ENCODE measurements around the gene INSL4.

INSL4 gene

GRCh38 chr9:5231212-5231611 lies at the start of gene INSL4:
Gene INSL4, plus strand, starts transcription at chr9:5231419. Its CDS starts 105 bp downstream, at chr9:5231524.
- no peak for DNase-seq (ENCODE audit: low spot score)

- no peak for DNase-seq (ENCODE audit: low spot score)
Observed at GRCh38 chr9:5184776-5185175, 46.4 kb upstream of the INSL4 start.

GRCh38 chr9:5185220-5185840 lies 45.9 kb upstream of the INSL4 start, which contains the start of gene INSL6:
Gene INSL6, minus strand, starts transcription at chr9:5185639. Its CDS starts 37 bp downstream, at chr9:5185602.
- no peak for DNase-seq (ENCODE audit: low spot score)

- peak; percentile 75 for DNase-seq (ENCODE audit: low spot score)
Observed at GRCh38 chr9:5186416-5187169, 44.6 kb upstream of the INSL4 start.

GRCh38 chr9:5188060-5188984 lies 42.9 kb upstream of the INSL4 start:
- no peak for DNase-seq (ENCODE audit: low spot score)

GRCh38 chr9:5191985-5192384 lies 39.2 kb upstream of the INSL4 start:
- no peak for DNase-seq (ENCODE audit: low spot score)

GRCh38 chr9:5193345-5193744 lies 37.9 kb upstream of the INSL4 start:
- no peak for DNase-seq (ENCODE audit: low spot score)

- DNase-seq (ENCODE audit: low spot score): no peak
Observed at GRCh38 chr9:5195463-5195862, 35.8 kb upstream of the INSL4 start.

- no peak for DNase-seq (ENCODE audit: low spot score)
Observed at GRCh38 chr9:5205071-5205470, 26.1 kb upstream of the INSL4 start.

GRCh38 chr9:5230554-5230953 lies 665 bp upstream of the INSL4 start:
- DNase-seq (ENCODE audit: low spot score): no peak

- DNase-seq (ENCODE audit: low spot score): no peak
Observed at GRCh38 chr9:5263351-5264218, 32.4 kb downstream of the INSL4 start.

- DNase-seq (ENCODE audit: low spot score): no peak
Observed at GRCh38 chr9:5264219-5264595, 33.0 kb downstream of the INSL4 start.

- no peak for DNase-seq (ENCODE audit: low spot score)
Observed at GRCh38 chr9:5265939-5266338, 34.7 kb downstream of the INSL4 start.

GRCh38 chr9:5269249-5269715 lies 38.1 kb downstream of the INSL4 start:
- DNase-seq (ENCODE audit: low spot score): peak; percentile 19

GRCh38 chr9:5274770-5275169 lies 43.6 kb downstream of the INSL4 start:
- no peak for DNase-seq (ENCODE audit: low spot score)

GRCh38 chr9:5278486-5278885 lies 47.3 kb downstream of the INSL4 start:
- no peak for DNase-seq (ENCODE audit: low spot score)
